ENCODE measurements around the gene YWHAG. TPM values are rescaled to one million over a fixed set of nuclear protein-coding genes. Genes with fewer than 3 reads are reported as not detected.

YWHAG gene
- total and polyA plus RNA-seq, 2 experiments from 2014 or later, result 82.2 to 179 TPM

- TF ChIP-seq CTCF (conservative IDR thresholded peaks at IDR 0.05; ENCODE audit: low read depth in 2 of 2) (no peak), POLR2AphosphoS5 (IDR thresholded peaks at IDR 0.05; ENCODE audit: low read depth) (no peak), JUNB (IDR thresholded peaks at IDR 0.05; ENCODE audit: unreplicated experiment) (no peak), EZH2phosphoT487 (IDR thresholded peaks at IDR 0.05; ENCODE audit: unreplicated experiment) (no peak)
- TF ChIP-seq, protein P1, sequence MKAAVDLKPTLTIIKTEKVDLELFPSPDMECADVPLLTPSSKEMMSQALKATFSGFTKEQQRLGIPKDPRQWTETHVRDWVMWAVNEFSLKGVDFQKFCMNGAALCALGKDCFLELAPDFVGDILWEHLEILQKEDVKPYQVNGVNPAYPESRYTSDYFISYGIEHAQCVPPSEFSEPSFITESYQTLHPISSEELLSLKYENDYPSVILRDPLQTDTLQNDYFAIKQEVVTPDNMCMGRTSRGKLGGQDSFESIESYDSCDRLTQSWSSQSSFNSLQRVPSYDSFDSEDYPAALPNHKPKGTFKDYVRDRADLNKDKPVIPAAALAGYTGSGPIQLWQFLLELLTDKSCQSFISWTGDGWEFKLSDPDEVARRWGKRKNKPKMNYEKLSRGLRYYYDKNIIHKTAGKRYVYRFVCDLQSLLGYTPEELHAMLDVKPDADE (IDR thresholded peaks at IDR 0.05), result no peak
Measured at GRCh38 chr7:76377186-76377918, 18.6 kb upstream of the YWHAG start (continued).

GRCh38 chr7:76375251-76375650 lies 16.5 kb upstream of the YWHAG start:
- ATAC-seq (no peak), DNase-seq (ENCODE audit: low spot score) (no peak)
- Histone ChIP-seq H3K79me2 (replicated peaks; ENCODE audit: insufficient read depth) (no peaks in the 10 kb centered on the region), H3K4me1 (ENCODE audit: insufficient read depth) (no peaks in the 10 kb centered on the region), H3K27ac (ENCODE audit: low read depth) (no peak overlapping the region), H3K4me2 (no peak overlapping the region), H2AFZ (no peak overlapping the region), H3K9me2 (ENCODE audit: insufficient read depth) (no peaks in the 10 kb centered on the region), H3K27me3 (ENCODE audit: insufficient read depth) (no peaks in the 10 kb centered on the region), H3K4me3 (no peak overlapping the region), H3K36me3 (ENCODE audit: insufficient read depth) (no peaks in the 10 kb centered on the region), H4K20me1 (replicated peaks; ENCODE audit: insufficient read depth) (no peaks in the 10 kb centered on the region), H3F3A (replicated peaks; ENCODE audit: low read depth) (0 out of 2 replicates have a peak, but pooled peaks cover 7% of the 10 kb centered on the region)
- no peak overlapping the region for H3K27ac Mint-ChIP-seq
- peaks cover 19% of the 10 kb centered on the region for H3K27me3 Mint-ChIP-seq (ENCODE audit: insufficient read depth, low read depth, poor library complexity)
- H3K9me3 Mint-ChIP-seq, result no peaks in the 10 kb centered on the region
- H3K36me3 Mint-ChIP-seq (ENCODE audit: low read depth), result no peaks in the 10 kb centered on the region; the same call in 2 of the 3 replicates
- no peak overlapping the region for H3K4me3 Mint-ChIP-seq
- H3K4me1 Mint-ChIP-seq, result peaks cover 8% of the 10 kb centered on the region
- TF ChIP-seq ZNF114 (CRISPR knock-in tag; IDR thresholded peaks at IDR 0.05) (no peak), POLR2AphosphoS5 (IDR thresholded peaks at IDR 0.05; ENCODE audit: low read depth) (no peak), JUNB (IDR thresholded peaks at IDR 0.05; ENCODE audit: unreplicated experiment) (no peak), ZNF462 (CRISPR knock-in tag; IDR thresholded peaks at IDR 0.05) (no peak), ZNF331 (CRISPR knock-in tag; IDR thresholded peaks at IDR 0.05; ENCODE audit: low read depth) (no peak), EZH2 (IDR thresholded peaks at IDR 0.05; ENCODE audit: low read depth, unreplicated experiment) (no peak), NANOG (IDR thresholded peaks at IDR 0.05; ENCODE audit: borderline replicate concordance) (no peak), CREB1 (CRISPR knock-in tag; IDR thresholded peaks at IDR 0.05; ENCODE audit: low read depth) (no peak), CTCF (conservative IDR thresholded peaks at IDR 0.05; ENCODE audit: low read depth in 2 of 2) (no peak), EZH2phosphoT487 (IDR thresholded peaks at IDR 0.05; ENCODE audit: unreplicated experiment) (no peak), STAT1 (IDR thresholded peaks at IDR 0.05; ENCODE audit: unreplicated experiment) (no peak)
